Loucy (cell line): ENCODE measurements around the gene FBRSL1.

ENCODE experiments used
- H2AFZ ChIP-seq: fragments of 200-600 bp; sonication (generic); 2 replicates; pipeline ENCODE4 v1.6.0; 2016; ENCODE audit warnings: antibody characterized with exemption, mild to moderate bottlenecking, low read length, moderate library complexity
- H3F3A ChIP-seq: fragments of 200-600 bp; 2 replicates; pipeline ENCODE4 v1.6.0; 2016; ENCODE audit warnings: antibody characterized with exemption, low read depth, mild to moderate bottlenecking
- H3K27me3 ChIP-seq: fragments of 200-600 bp; sonication (generic); 2 replicates; pipeline ENCODE4 v1.6.1; 2014; ENCODE audit warnings: low read length, mild to moderate bottlenecking; ENCODE audit not compliant: insufficient read depth, poor library complexity, severe bottlenecking
- H3K36me3 ChIP-seq: fragments of 200-600 bp; sonication (generic); 2 replicates; pipeline ENCODE4 v1.6.1; 2016; ENCODE audit warnings: low read length; ENCODE audit not compliant: insufficient read depth
- H3K4me1 ChIP-seq: fragments of 200-600 bp; sonication (generic); 2 replicates; pipeline ENCODE4 v1.5.1; 2014; ENCODE audit warnings: low read length, mild to moderate bottlenecking; ENCODE audit not compliant: insufficient read depth, poor library complexity, severe bottlenecking
- H3K4me2 ChIP-seq: fragments of 200-600 bp; sonication (generic); 2 replicates; pipeline ENCODE4 v1.6.0; 2014; ENCODE audit warnings: antibody characterized with exemption, low read length, low read depth, mild to moderate bottlenecking; ENCODE audit not compliant: poor library complexity, severe bottlenecking
- H3K4me3 ChIP-seq: fragments of 200-600 bp; sonication (generic); 2 replicates; pipeline ENCODE4 v1.5.1; 2014; ENCODE audit warnings: low read length, mild to moderate bottlenecking, mixed read lengths; ENCODE audit not compliant: poor library complexity, severe bottlenecking
- H3K79me2 ChIP-seq: fragments of 200-600 bp; sonication (generic); 2 replicates; pipeline ENCODE4 v1.6.1; 2014; ENCODE audit warnings: low read length; ENCODE audit not compliant: insufficient read depth
- H3K9ac ChIP-seq: fragments of 200-600 bp; sonication (generic); 2 replicates; pipeline ENCODE4 v1.6.0; 2014; ENCODE audit warnings: mild to moderate bottlenecking, low read depth, low read length, moderate library complexity; ENCODE audit not compliant: poor library complexity, severe bottlenecking
- H3K9me2 ChIP-seq: fragments of 200-600 bp; sonication (generic); replicated peaks from 2 replicates; pipeline ENCODE4 v1.6.1; 2016; ENCODE audit warnings: low read depth, low read length, mixed read lengths
- H3K9me3 ChIP-seq: fragments of 200-600 bp; sonication (generic); 2 replicates; pipeline ENCODE4 v1.6.1; 2014; ENCODE audit warnings: mild to moderate bottlenecking, antibody characterized with exemption, low read length, low read depth; ENCODE audit not compliant: insufficient read depth
- H4K20me1 ChIP-seq: fragments of 200-600 bp; sonication (generic); 2 replicates; pipeline ENCODE4 v1.6.0; 2014; ENCODE audit warnings: antibody characterized with exemption, low read length, mild to moderate bottlenecking; ENCODE audit not compliant: insufficient read depth, poor library complexity, severe bottlenecking
- CTCF ChIP-seq: fragments of 200-600 bp; sonication (generic); conservative IDR thresholded peaks from 2 replicates; pipeline ENCODE4 v1.5.1; 2014; ENCODE audit warnings: mild to moderate bottlenecking, antibody characterized with exemption, low read length
- EZH2phosphoT487 ChIP-seq: fragments of 200-600 bp; IDR thresholded peaks from 2 replicates; pipeline ENCODE4 v1.6.1; 2018; ENCODE audit warnings: antibody characterized with exemption, mild to moderate bottlenecking, moderate library complexity, borderline replicate concordance

Gene FBRSL1

GRCh38 chr12:132507161-132507538 is 17.2 kb downstream of the FBRSL1 start:
- Histone ChIP-seq H3K4me1 (peaks cover 6% of the 10 kb centered on the region), H3K9me3 (no peaks in the 10 kb centered on the region), H3K27me3 (no peaks in the 10 kb centered on the region), H3K4me3 (no peak overlapping the region), H3K9ac (no peak overlapping the region), H2AFZ (no peak overlapping the region), H3F3A (no peaks in the 10 kb centered on the region), H3K36me3 (peaks cover 9% of the 10 kb centered on the region; the same call in 1 of the 2 replicates), H3K79me2 (peaks cover 54% of the 10 kb centered on the region), H4K20me1 (peaks cover 52% of the 10 kb centered on the region), H3K4me2 (no peak overlapping the region), H3K9me2 (no peaks in the 10 kb centered on the region)
- TF ChIP-seq EZH2phosphoT487 (no peak), CTCF (no peak)

GRCh38 chr12:132507656-132508490 is 17.9 kb downstream of the FBRSL1 start:
- Histone ChIP-seq H4K20me1 (peaks cover 46% of the 10 kb centered on the region), H3K9ac (no peak overlapping the region), H3K36me3 (peaks cover 14% of the 10 kb centered on the region; the same call in 1 of the 2 replicates), H3K9me3 (no peaks in the 10 kb centered on the region), H3K4me3 (no peak overlapping the region), H3K27me3 (no peaks in the 10 kb centered on the region), H2AFZ (no peak overlapping the region), H3F3A (no peaks in the 10 kb centered on the region), H3K9me2 (no peaks in the 10 kb centered on the region), H3K4me2 (no peak overlapping the region), H3K79me2 (peaks cover 48% of the 10 kb centered on the region), H3K4me1 (peaks cover 3% of the 10 kb centered on the region)
- TF ChIP-seq EZH2phosphoT487 (no peak), CTCF (no peak)

DNA sequence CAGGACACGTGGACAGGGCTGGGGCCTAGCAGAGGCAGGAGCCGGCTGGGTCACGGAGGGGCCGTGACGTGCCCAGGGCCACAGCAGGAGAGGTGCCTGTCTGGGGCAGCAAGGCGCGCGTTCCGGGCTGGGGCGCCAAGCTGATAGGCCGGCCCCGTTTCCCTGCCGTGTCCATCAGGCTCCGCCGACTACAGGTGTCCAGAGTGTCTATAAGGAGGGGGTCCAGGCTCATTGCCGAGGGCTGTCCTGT is 18.5 kb downstream of the FBRSL1 start:
- no peak overlapping the region for H3K4me3 ChIP-seq
- H3K4me1 ChIP-seq, result peaks cover 3% of the 10 kb centered on the region
- H3K9me3 ChIP-seq, result no peaks in the 10 kb centered on the region
- no peak overlapping the region for H3K4me2 ChIP-seq
- no peaks in the 10 kb centered on the region for H3K9me2 ChIP-seq
- peaks cover 14% of the 10 kb centered on the region; the same call in 1 of the 2 replicates for H3K36me3 ChIP-seq
- H3F3A ChIP-seq, result no peaks in the 10 kb centered on the region
- TF ChIP-seq EZH2phosphoT487 (no peak), CTCF (no peak)
- no peaks in the 10 kb centered on the region for H3K27me3 ChIP-seq
- peaks cover 41% of the 10 kb centered on the region for H4K20me1 ChIP-seq
- H3K9ac ChIP-seq, result no peak overlapping the region
- H3K79me2 ChIP-seq, result peaks cover 43% of the 10 kb centered on the region
- H2AFZ ChIP-seq, result no peak overlapping the region
